SK-N-SH (cell line): Measurements from ENCODE around the gene APOO. TPM values are rescaled to one million over a fixed set of nuclear protein-coding genes. Genes with fewer than 3 reads are reported as not detected.
A peak's percentile ranks its signal among the peaks of the same experiment; 100 is the strongest.

Source experiments
- CTCF ChIA-PET: fragments of 300-600, 350-600 bp; formaldehyde crosslinking; extraction: SDS; loops from one replicate; lab custom pipeline; 2021; lab: Yijun Ruan, JAX
- POLR2A ChIA-PET: fragments of 350-600 bp; sonication (Branson Sonifier 250); formaldehyde crosslinking; extraction: SDS; loops from one replicate; lab custom pipeline; 2020; ENCODE audit warnings: antibody characterized with exemption, inconsistent platforms; lab: Yijun Ruan, JAX
- DNase-seq: peaks from one replicate; pipeline ENCODE4 v3.0.0; 2012
- H2AFZ ChIP-seq: fragments of 200-600 bp; sonication (generic); 2 replicates; pipeline ENCODE4 v1.8.1; 2016; ENCODE audit warnings: antibody characterized with exemption, mild to moderate bottlenecking, low read depth
- H3F3A ChIP-seq: fragments of 200-600 bp; sonication (generic); replicated peaks from 2 replicates; pipeline ENCODE3; 2016; ENCODE audit warnings: antibody characterized with exemption, mild to moderate bottlenecking; ENCODE audit not compliant: insufficient read depth
- H3K27ac ChIP-seq, 2 experiments: fragments of 200-500 bp in 1 of 2; fragments of 200-600 bp in 1 of 2; sonication (Bioruptor generic) in 1 of 2; sonication (generic), shearing (Covaris generic) in 1 of 2; 2 replicates each; pipeline versions ENCODE4 v1.5.1 to v1.6.1; 2014 to 2016; ENCODE audit warnings: low read depth in 2 of 2, inconsistent platforms in 1 of 2, low read length in 1 of 2, mild to moderate bottlenecking in 1 of 2, mixed read lengths in 1 of 2
- H3K27me3 ChIP-seq: fragments of 200-600 bp; sonication (generic), shearing (Covaris generic); 2 replicates; pipeline ENCODE4 v1.6.1; 2016; ENCODE audit warnings: mixed run types; ENCODE audit not compliant: insufficient read depth
- H3K36me3 ChIP-seq, 2 experiments: fragments of 200-500 bp in 1 of 2; fragments of 200-600 bp in 1 of 2; sonication (Bioruptor generic) in 1 of 2; sonication (generic) in 1 of 2; replicated peaks in 1 of 2; 2 replicates each; pipeline versions ENCODE3 to v1.5.1; 2014 to 2016; ENCODE audit warnings: low read length in 1 of 2, mild to moderate bottlenecking in 1 of 2; ENCODE audit not compliant: insufficient read depth in 2 of 2, control insufficient read depth in 1 of 2
- H3K4me1 ChIP-seq, 2 experiments: fragments of 200-500 bp in 1 of 2; fragments of 200-600 bp in 1 of 2; sonication (Bioruptor generic) in 1 of 2; sonication (generic), shearing (Covaris generic) in 1 of 2; 2 replicates each; pipeline versions ENCODE4 v1.5.1 to v1.6.1; 2014 to 2016; ENCODE audit warnings: low read depth in 1 of 2, low read length in 1 of 2, mixed run types in 1 of 2; ENCODE audit not compliant: insufficient read depth in 2 of 2, control insufficient read depth in 1 of 2
- H3K4me2 ChIP-seq: fragments of 200-600 bp; sonication (generic), shearing (Covaris generic); 2 replicates; pipeline ENCODE4 v1.6.1; 2017; ENCODE audit warnings: mixed run types
- H3K4me3 ChIP-seq, 2 experiments: fragments of 200-500 bp in 1 of 2; fragments of 200-600 bp in 1 of 2; sonication (Bioruptor generic) in 1 of 2; sonication (generic), shearing (Covaris generic) in 1 of 2; 2 replicates each; pipeline versions ENCODE4 v1.5.1 to v1.8.1; 2014 to 2016; ENCODE audit warnings: low read depth in 2 of 2, inconsistent platforms in 1 of 2, low read length in 1 of 2, mild to moderate bottlenecking in 1 of 2, mixed read lengths in 1 of 2, moderate library complexity in 1 of 2
- H3K79me2 ChIP-seq: fragments of 200-600 bp; sonication (generic); 2 replicates; pipeline ENCODE4 v1.8.1; 2017; ENCODE audit warnings: mild to moderate bottlenecking; ENCODE audit not compliant: insufficient read depth
- H3K9ac ChIP-seq: fragments of 200-600 bp; sonication (generic); 2 replicates; pipeline ENCODE4 v1.6.1; 2017; ENCODE audit warnings: mixed run types
- H3K9me2 ChIP-seq: fragments of 200-600 bp; sonication (generic); 2 replicates; pipeline ENCODE4 v1.6.1; 2017; ENCODE audit warnings: mixed run types
- H3K9me3 ChIP-seq: fragments of 200-600 bp; sonication (generic); 2 replicates; pipeline ENCODE4 v1.6.1; 2017; ENCODE audit warnings: mixed run types, mild to moderate bottlenecking, moderate library complexity
- H4K20me1 ChIP-seq: fragments of 200-600 bp; sonication (generic); 2 replicates; pipeline ENCODE4 v1.6.1; 2017; ENCODE audit warnings: mild to moderate bottlenecking, mixed run types; ENCODE audit not compliant: insufficient read depth
- ELF1 ChIP-seq: IDR thresholded peaks from 2 replicates; pipeline ENCODE4 v1.4.0; 2012
- EP300 ChIP-seq, 2 experiments: IDR thresholded peaks; 2 replicates each; pipeline versions ENCODE4 v1.4.0 to v1.6.1; 2012; ENCODE audit warnings: borderline replicate concordance in 1 of 2, low read depth in 1 of 2, low read length in 1 of 2
- EZH2phosphoT487 ChIP-seq: fragments of 200-600 bp; sonication (generic); IDR thresholded peaks from 2 replicates; pipeline ENCODE4 v1.6.1; 2017; ENCODE audit warnings: low read depth, mixed run types, mild to moderate bottlenecking, antibody characterized with exemption, moderate library complexity, borderline replicate concordance
- FOXJ3 ChIP-seq: sonication (generic); formaldehyde crosslinking; IDR thresholded peaks from 2 replicates; pipeline ENCODE4 v1.5.1; 2020; ENCODE audit warnings: mild to moderate bottlenecking, missing genetic modification reagents
- FOXM1 ChIP-seq: IDR thresholded peaks from 2 replicates; pipeline ENCODE4 v1.4.0; 2012; ENCODE audit warnings: low read depth, mild to moderate bottlenecking
- GABPA ChIP-seq: IDR thresholded peaks from 2 replicates; pipeline ENCODE4 v1.4.0; 2012; ENCODE audit warnings: low read depth, mild to moderate bottlenecking
- IRF3 ChIP-seq: fragments of 150-350 bp; IDR thresholded peaks from 2 replicates; pipeline ENCODE4 v1.6.1; 2016; ENCODE audit warnings: mild to moderate bottlenecking, low read depth, low read length
- JUND ChIP-seq: IDR thresholded peaks from 2 replicates; pipeline ENCODE4 v1.4.0; 2012
- MAX ChIP-seq: IDR thresholded peaks from 2 replicates; pipeline ENCODE4 v1.4.0; 2012; ENCODE audit warnings: low read depth
- MEF2A ChIP-seq: IDR thresholded peaks from 2 replicates; pipeline ENCODE4 v1.4.0; 2012; ENCODE audit warnings: low read depth, borderline replicate concordance
- MXI1 ChIP-seq: IDR thresholded peaks from 2 replicates; pipeline ENCODE4 v1.6.1; 2012; ENCODE audit warnings: mild to moderate bottlenecking, low read depth, low read length, improper control_type of control experiment
- NFIC ChIP-seq: IDR thresholded peaks from 2 replicates; pipeline ENCODE4 v1.4.0; 2012; ENCODE audit warnings: borderline replicate concordance
- NRF1 ChIP-seq: IDR thresholded peaks from 2 replicates; pipeline ENCODE4 v1.6.1; 2012; ENCODE audit warnings: low read depth, mild to moderate bottlenecking, low read length
- PBX3 ChIP-seq: IDR thresholded peaks from 2 replicates; pipeline ENCODE4; 2012
- RAD21 ChIP-seq: IDR thresholded peaks from 2 replicates; pipeline ENCODE4 v1.6.1; 2012; ENCODE audit warnings: mild to moderate bottlenecking, low read length
- RCOR1 ChIP-seq: fragments of 150-350 bp; IDR thresholded peaks from 2 replicates; pipeline ENCODE4 v1.6.1; 2017; ENCODE audit warnings: antibody characterized with exemption, low read length
- REST ChIP-seq: IDR thresholded peaks from 2 replicates; pipeline ENCODE4 v1.6.1; 2012; ENCODE audit warnings: mild to moderate bottlenecking, low read depth, low read length, moderate library complexity
- RFX5 ChIP-seq: IDR thresholded peaks from 2 replicates; pipeline ENCODE4 v1.6.1; 2012; ENCODE audit warnings: mild to moderate bottlenecking, improper control_type of control experiment, low read length
- RXRA ChIP-seq: IDR thresholded peaks from 2 replicates; pipeline ENCODE4 v1.4.0; 2012; ENCODE audit warnings: low read depth, mild to moderate bottlenecking, borderline replicate concordance
- SIN3A ChIP-seq: IDR thresholded peaks from 2 replicates; pipeline ENCODE4 v1.6.1; 2012; ENCODE audit warnings: low read depth, mild to moderate bottlenecking, low read length, moderate library complexity, borderline replicate concordance
- SMC3 ChIP-seq: IDR thresholded peaks from 2 replicates; pipeline ENCODE4 v1.6.1; 2012; ENCODE audit warnings: low read depth, low read length, improper control_type of control experiment
- TCF12 ChIP-seq: IDR thresholded peaks from 2 replicates; pipeline ENCODE4 v1.4.0; 2012
- TEAD4 ChIP-seq: IDR thresholded peaks from 2 replicates; pipeline ENCODE4 v1.4.0; 2012; ENCODE audit warnings: mild to moderate bottlenecking, borderline replicate concordance; ENCODE audit not compliant: insufficient read depth
- YY1 ChIP-seq: IDR thresholded peaks from 2 replicates; pipeline ENCODE4 v1.4.0; 2012; ENCODE audit warnings: low read depth, mild to moderate bottlenecking
- ZBTB33 ChIP-seq: IDR thresholded peaks from 2 replicates; pipeline ENCODE4 v1.4.0; 2012; ENCODE audit warnings: low read depth, borderline replicate concordance
- WGBS: methylation state at CpG from one replicate; pipeline ENCODE4 v1.1.6; 2017; ENCODE audit warnings: low lambda C conversion rate; 5-methylcytosine and 5-hydroxymethylcytosine counted together
- polyA plus RNA-seq, 3 experiments: library from polyadenylated mRNA; depleted of rRNA; stranded (reverse); fragments of >200 nt; gene quantifications; 2 replicates each; pipeline ENCODE4 v1.2.3, GENCODE V29; 2012

APOO gene
- polyA plus RNA-seq, 1 of the 3 experiments (the other 2 are of a cell fraction): 22.0 TPM

GRCh38 chrX:23884427-23885024, 23.2 kb downstream of the APOO start:
- Histone ChIP-seq H3K79me2 (no peaks in the 10 kb centered on the region; the same call in 1 of the 2 replicates), H3K9me2 (no peaks in the 10 kb centered on the region), H3K4me1 (peaks cover 0 to 23% of the 10 kb centered on the region in 2 experiments; a peak in 1 of 4 replicates), H2AFZ (peak overlapping the region; percentile 38; the same call in 1 of the 2 replicates), H3K9ac (peak overlapping the region; percentile 57; the same call in 1 of the 2 replicates), H4K20me1 (no peaks in the 10 kb centered on the region), H3F3A (peaks cover 6% of the 10 kb centered on the region), H3K27me3 (peaks cover 5% of the 10 kb centered on the region; the same call in 1 of the 2 replicates), H3K4me3 (no peak overlapping the region), H3K27ac (peak overlapping the region; percentile 5 to 94; a peak in 3 of 4 replicates), H3K36me3 (no peaks in the 10 kb centered on the region), H3K9me3 (no peaks in the 10 kb centered on the region), H3K4me2 (peak overlapping the region; percentile 66)
- DNase-seq: no peak
- ChIA-PET POLR2A (no interaction called here), CTCF (no interaction called here)
- 15% methylated on average over 4 of the region's 4 CpGs for WGBS
- TF ChIP-seq YY1: no peak
- no peak for TF ChIP-seq ELF1
- TF ChIP-seq EP300 (IDR thresholded peaks at IDR 0.05; ENCODE audit: borderline replicate concordance in 1 of 2, low read depth in 1 of 2, low read length in 1 of 2): no peak
- peak; percentile 69 for TF ChIP-seq PBX3
- TF ChIP-seq SIN3A: no peak
- TF ChIP-seq MEF2A: no peak
- no peak for TF ChIP-seq RXRA
- TF ChIP-seq MXI1: no peak
- no peak for TF ChIP-seq TEAD4
- no peak for TF ChIP-seq IRF3
- TF ChIP-seq FOXM1: no peak
- no peak for TF ChIP-seq GABPA
- TF ChIP-seq RAD21: no peak
- no peak for TF ChIP-seq EZH2phosphoT487
- TF ChIP-seq MAX: no peak
- no peak for TF ChIP-seq RCOR1
- peak; percentile 28; the same call in 1 of the 2 replicates for TF ChIP-seq JUND
- TF ChIP-seq RFX5: no peak
- TF ChIP-seq SMC3: no peak
- no peak for TF ChIP-seq FOXJ3
- TF ChIP-seq TCF12: 0 out of 2 replicates have a peak, but pooled peaks have one; percentile 11
- no peak for TF ChIP-seq ZBTB33
- no peak for TF ChIP-seq NRF1
- TF ChIP-seq NFIC: peak; percentile 65
- no peak for TF ChIP-seq REST
